Measurements from ENCODE around the gene VWF. TPM values are rescaled to one million over a fixed set of nuclear protein-coding genes. Genes with fewer than 3 reads are reported as not detected.

Gene VWF
- total and polyA plus RNA-seq, 10 of the 15 experiments (the other 5 are each of a cell fraction or from before 2014, with no cell fraction given) = 0.08 to 0.23 TPM; not detected in 8

DNA sequence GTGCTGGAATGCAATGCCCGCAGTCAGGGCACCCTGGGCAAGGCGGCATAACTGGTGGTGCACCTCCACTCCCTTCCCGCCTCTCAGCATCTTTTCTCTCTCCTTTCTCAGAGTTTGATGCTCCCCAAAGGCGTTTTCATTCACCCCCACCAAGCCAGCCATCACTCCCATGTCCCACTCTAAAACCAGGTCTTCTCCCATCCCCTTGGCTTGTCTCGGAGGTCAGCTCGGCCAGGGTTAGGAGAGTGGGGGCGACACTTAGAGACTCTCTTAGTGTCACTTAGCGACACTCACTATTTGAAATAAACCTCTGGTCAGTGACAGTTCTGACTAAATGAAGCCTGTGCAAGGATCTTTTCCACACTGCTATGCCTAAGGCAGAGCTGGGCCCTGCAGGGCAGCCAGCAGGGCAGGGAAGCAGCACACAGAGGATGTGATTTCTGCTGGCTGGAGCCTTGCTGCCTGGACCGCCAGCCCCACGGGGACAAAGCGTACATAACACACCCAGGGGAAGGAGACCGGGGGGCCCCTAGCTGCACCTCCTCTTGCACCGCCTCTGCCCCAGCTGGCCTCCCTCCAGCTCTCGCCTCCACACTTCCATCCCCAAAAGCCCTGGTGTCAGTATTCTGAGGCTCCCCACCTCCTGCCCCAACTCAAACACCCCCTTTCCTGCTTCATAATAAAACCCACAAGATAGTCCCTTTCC is 64.5 kb downstream of the VWF start:
- Histone ChIP-seq H3K27ac (ENCODE audit: control insufficient read depth, insufficient read depth) (no peak overlapping the region), H3K4me1 (ENCODE audit: control insufficient read depth, insufficient read depth, low read length) (no peaks in the 10 kb centered on the region), H3K36me3 (ENCODE audit: control insufficient read depth in 2 of 2, insufficient read depth in 2 of 2, low read length in 1 of 2) (no peaks in the 10 kb centered on the region), H3K9ac (ENCODE audit: control insufficient read depth, insufficient read depth, low read length) (no peak overlapping the region), H3K4me2 (ENCODE audit: control insufficient read depth, insufficient read depth) (no peak overlapping the region), H3K79me2 (ENCODE audit: control insufficient read depth, insufficient read depth, low read length) (no peaks in the 10 kb centered on the region), H4K20me1 (ENCODE audit: control insufficient read depth, insufficient read depth) (no peaks in the 10 kb centered on the region), H3K9me3 (replicated peaks; ENCODE audit: control insufficient read depth, insufficient read depth, low read length) (no peaks in the 10 kb centered on the region), H3K4me3 (no peak overlapping the region), H3K27me3 (replicated peaks in 1 of 2; ENCODE audit: control insufficient read depth in 2 of 2, insufficient read depth in 2 of 2, low read length in 1 of 2) (0 out of 4 replicates have a peak, but pooled peaks cover 0 to 2% of the 10 kb centered on the region in 2 experiments), H2AFZ (ENCODE audit: control insufficient read depth, low read depth, low read length) (no peak overlapping the region)
- POLR2A ChIA-PET = no interaction called here
- intact Hi-C loops (cut with micrococcal nuclease; ENCODE audit: unreplicated experiment) = no loop called here
- CTCF ChIA-PET = interaction anchor here (1.0 to 2.8 kb wide), 3 partner anchors 219 to 226 kb away, joined by 5 to 11 read pairs (median 6); no protein-coding TSS in a partner anchor
- in situ Hi-C loops (cut with MboI) = loop anchor here (5.0 kb wide), 1 partner anchor 227 kb away; no protein-coding TSS in a partner anchor
- DNase-seq (ENCODE audit: low read depth, low spot score) = no peak
- TF ChIP-seq ASH2L (IDR thresholded peaks at IDR 0.05; ENCODE audit: borderline replicate concordance, low read depth) (no peak), CREB1 (IDR thresholded peaks at IDR 0.05; ENCODE audit: low read depth) (no peak), ZNF384 (IDR thresholded peaks at IDR 0.05; ENCODE audit: borderline replicate concordance, low read depth, low read length) (no peak), SREBF1 (IDR thresholded peaks at IDR 0.05; ENCODE audit: low read length) (no peak), RB1 (IDR thresholded peaks at IDR 0.05; ENCODE audit: borderline replicate concordance) (no peak)
- RAD21 ChIA-PET (ENCODE audit: unreplicated experiment) = interaction anchor here (3.1 kb wide), 1 partner anchor 219 kb away, joined by 11 read pairs; no protein-coding TSS in a partner anchor
- SMC1A ChIA-PET (ENCODE audit: uncharacterized antibody, unreplicated experiment) = interaction anchor here (1.4 kb wide), 1 partner anchor 224 kb away, joined by 3 read pairs; no protein-coding TSS in a partner anchor
- no peak for ATAC-seq
- BruUV-seq (replicated peaks) = no TSS peak
- FAIRE-seq = no peak
- 38% methylated on average over 14 of the region's 14 CpGs for WGBS (ENCODE audit: insufficient coverage, insufficient replicate concordance, low lambda C conversion rate, missing lambda C conversion rate)

DNA sequence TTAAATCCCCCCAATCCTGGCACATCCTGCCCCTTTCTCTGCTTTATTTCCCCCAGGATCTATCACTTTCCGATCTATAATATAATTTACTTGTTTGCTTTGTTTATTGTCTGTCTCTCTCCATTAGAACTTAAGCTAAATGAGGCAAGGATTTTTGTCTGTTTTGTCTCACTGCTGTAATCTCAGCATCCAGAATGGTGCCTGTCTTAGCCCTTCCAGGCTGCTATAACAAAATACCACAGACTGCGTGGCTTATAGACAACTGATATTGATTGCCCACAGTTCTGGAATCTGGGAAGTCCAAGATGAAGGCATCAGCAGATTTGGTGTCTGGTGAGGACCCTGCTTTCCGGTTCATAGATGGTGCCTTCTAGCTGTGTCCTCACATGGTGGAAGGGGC is 65.2 kb downstream of the VWF start:
- DNase-seq (ENCODE audit: low read depth, low spot score) (no peak), FAIRE-seq (no peak), ATAC-seq (no peak)
- Histone ChIP-seq H3K4me2 (ENCODE audit: control insufficient read depth, insufficient read depth) (no peak overlapping the region), H3K4me3 (no peak overlapping the region), H3K36me3 (ENCODE audit: control insufficient read depth in 2 of 2, insufficient read depth in 2 of 2, low read length in 1 of 2) (no peaks in the 10 kb centered on the region), H3K27ac (ENCODE audit: control insufficient read depth, insufficient read depth) (no peak overlapping the region), H3K9ac (ENCODE audit: control insufficient read depth, insufficient read depth, low read length) (no peak overlapping the region), H3K79me2 (ENCODE audit: control insufficient read depth, insufficient read depth, low read length) (no peaks in the 10 kb centered on the region), H4K20me1 (ENCODE audit: control insufficient read depth, insufficient read depth) (no peaks in the 10 kb centered on the region), H3K27me3 (replicated peaks in 1 of 2; ENCODE audit: control insufficient read depth in 2 of 2, insufficient read depth in 2 of 2, low read length in 1 of 2) (0 out of 4 replicates have a peak, but pooled peaks cover 0 to 2% of the 10 kb centered on the region in 2 experiments), H3K9me3 (replicated peaks; ENCODE audit: control insufficient read depth, insufficient read depth, low read length) (no peaks in the 10 kb centered on the region), H3K4me1 (ENCODE audit: control insufficient read depth, insufficient read depth, low read length) (no peaks in the 10 kb centered on the region), H2AFZ (ENCODE audit: control insufficient read depth, low read depth, low read length) (no peak overlapping the region)
- ChIA-PET SMC1A (ENCODE audit: uncharacterized antibody, unreplicated experiment) (interaction anchor here (1.1 kb wide), 1 partner anchor 220 kb away, joined by 3 read pairs; no protein-coding TSS in a partner anchor), CTCF (interaction anchor here (1.0 to 2.8 kb wide), 2 partner anchors 225 to 227 kb away, joined by 6 to 11 read pairs; no protein-coding TSS in a partner anchor), POLR2A (no interaction called here), RAD21 (ENCODE audit: unreplicated experiment) (interaction anchor here (0.6 to 3.1 kb wide), 2 partner anchors 220 to 356 kb away, joined by 3 to 11 read pairs; no protein-coding TSS in a partner anchor)
- in situ Hi-C loops (cut with MboI) = no loop called here
- BruUV-seq (replicated peaks) = no TSS peak
- intact Hi-C loops (cut with micrococcal nuclease; ENCODE audit: unreplicated experiment) = no loop called here
- WGBS (ENCODE audit: insufficient coverage, insufficient replicate concordance, low lambda C conversion rate, missing lambda C conversion rate) = 33% methylated on average over 3 of the region's 3 CpGs
- no peak for TF ChIP-seq CBX3 (IDR thresholded peaks at IDR 0.05; ENCODE audit: borderline replicate concordance, low read depth)
- TF ChIP-seq HCFC1 (IDR thresholded peaks at IDR 0.05; ENCODE audit: low read length) = no peak
- TF ChIP-seq CHD1 (IDR thresholded peaks at IDR 0.05; ENCODE audit: low read depth, low read length) = no peak
- TF ChIP-seq MTA3 (IDR thresholded peaks at IDR 0.05; ENCODE audit: borderline replicate concordance, low read length) = no peak
- TF ChIP-seq ZZZ3 (IDR thresholded peaks at IDR 0.05; ENCODE audit: control insufficient read depth, insufficient read length, low read depth) = no peak
- no peak for TF ChIP-seq POLR2AphosphoS2 (IDR thresholded peaks at IDR 0.05; ENCODE audit: low read depth, low read length)
- TF ChIP-seq, protein P1, sequence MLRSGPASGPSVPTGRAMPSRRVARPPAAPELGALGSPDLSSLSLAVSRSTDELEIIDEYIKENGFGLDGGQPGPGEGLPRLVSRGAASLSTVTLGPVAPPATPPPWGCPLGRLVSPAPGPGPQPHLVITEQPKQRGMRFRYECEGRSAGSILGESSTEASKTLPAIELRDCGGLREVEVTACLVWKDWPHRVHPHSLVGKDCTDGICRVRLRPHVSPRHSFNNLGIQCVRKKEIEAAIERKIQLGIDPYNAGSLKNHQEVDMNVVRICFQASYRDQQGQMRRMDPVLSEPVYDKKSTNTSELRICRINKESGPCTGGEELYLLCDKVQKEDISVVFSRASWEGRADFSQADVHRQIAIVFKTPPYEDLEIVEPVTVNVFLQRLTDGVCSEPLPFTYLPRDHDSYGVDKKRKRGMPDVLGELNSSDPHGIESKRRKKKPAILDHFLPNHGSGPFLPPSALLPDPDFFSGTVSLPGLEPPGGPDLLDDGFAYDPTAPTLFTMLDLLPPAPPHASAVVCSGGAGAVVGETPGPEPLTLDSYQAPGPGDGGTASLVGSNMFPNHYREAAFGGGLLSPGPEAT (IDR thresholded peaks at IDR 0.05; ENCODE audit: low read depth) = no peak
- TF ChIP-seq, protein P2, sequence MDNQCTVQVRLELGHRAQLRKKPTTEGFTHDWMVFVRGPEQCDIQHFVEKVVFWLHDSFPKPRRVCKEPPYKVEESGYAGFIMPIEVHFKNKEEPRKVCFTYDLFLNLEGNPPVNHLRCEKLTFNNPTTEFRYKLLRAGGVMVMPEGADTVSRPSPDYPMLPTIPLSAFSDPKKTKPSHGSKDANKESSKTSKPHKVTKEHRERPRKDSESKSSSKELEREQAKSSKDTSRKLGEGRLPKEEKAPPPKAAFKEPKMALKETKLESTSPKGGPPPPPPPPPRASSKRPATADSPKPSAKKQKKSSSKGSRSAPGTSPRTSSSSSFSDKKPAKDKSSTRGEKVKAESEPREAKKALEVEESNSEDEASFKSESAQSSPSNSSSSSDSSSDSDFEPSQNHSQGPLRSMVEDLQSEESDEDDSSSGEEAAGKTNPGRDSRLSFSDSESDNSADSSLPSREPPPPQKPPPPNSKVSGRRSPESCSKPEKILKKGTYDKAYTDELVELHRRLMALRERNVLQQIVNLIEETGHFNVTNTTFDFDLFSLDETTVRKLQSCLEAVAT (IDR thresholded peaks at IDR 0.05) = no peak
- TF ChIP-seq SP1 (IDR thresholded peaks at IDR 0.05; ENCODE audit: low read depth, low read length) = no peak
